IPS-20b (cell line): ENCODE measurements around the gene NAT9.

ENCODE experiments used
- H3K27ac ChIP-seq: one replicate; pipeline ENCODE4 v1.5.1; 2013; ENCODE audit warnings: low read length
- H3K27me3 ChIP-seq: 2 replicates; pipeline ENCODE4 v1.6.1; 2013; ENCODE audit warnings: mild to moderate bottlenecking, low read length, inconsistent platforms; ENCODE audit not compliant: insufficient read depth
- H3K36me3 ChIP-seq: 2 replicates; pipeline ENCODE4 v1.6.1; 2013; ENCODE audit warnings: low read depth, mild to moderate bottlenecking, inconsistent platforms, low read length, moderate library complexity; ENCODE audit not compliant: insufficient read depth
- H3K4me1 ChIP-seq: 2 replicates; pipeline ENCODE4 v1.6.1; 2013; ENCODE audit warnings: mild to moderate bottlenecking, control low read depth, inconsistent platforms, low read length, moderate library complexity; ENCODE audit not compliant: insufficient read depth
- H3K4me3 ChIP-seq: 2 replicates; pipeline ENCODE4 v1.5.1; 2013; ENCODE audit warnings: mild to moderate bottlenecking, low read length, inconsistent platforms
- H3K9ac ChIP-seq: 2 replicates; pipeline ENCODE4 v1.6.1; 2013; ENCODE audit warnings: low read depth, mild to moderate bottlenecking, inconsistent platforms, low read length, moderate library complexity
- H3K9me3 ChIP-seq: 2 replicates; pipeline ENCODE4 v1.6.1; 2013; ENCODE audit warnings: mild to moderate bottlenecking, low read depth, low read length, inconsistent platforms; ENCODE audit not compliant: insufficient read depth

Gene NAT9

GRCh38 chr17:74815067-74815466 lies 38.9 kb upstream of the NAT9 start:
- H3K27ac ChIP-seq, result no peak overlapping the region
- no peaks in the 10 kb centered on the region for H3K9me3 ChIP-seq
- H3K9ac ChIP-seq, result no peak overlapping the region
- H3K27me3 ChIP-seq, result no peaks in the 10 kb centered on the region
- no peak overlapping the region for H3K4me3 ChIP-seq
- peaks cover 7% of the 10 kb centered on the region; the same call in 1 of the 2 replicates for H3K36me3 ChIP-seq
- no peaks in the 10 kb centered on the region for H3K4me1 ChIP-seq

GRCh38 chr17:74814453-74814852 lies 38.3 kb upstream of the NAT9 start:
- Histone ChIP-seq H3K27ac (no peak overlapping the region), H3K27me3 (no peaks in the 10 kb centered on the region), H3K4me1 (no peaks in the 10 kb centered on the region), H3K9me3 (no peaks in the 10 kb centered on the region), H3K4me3 (no peak overlapping the region), H3K36me3 (peaks cover under 1% of the 10 kb centered on the region; the same call in 1 of the 2 replicates), H3K9ac (no peak overlapping the region)

DNA sequence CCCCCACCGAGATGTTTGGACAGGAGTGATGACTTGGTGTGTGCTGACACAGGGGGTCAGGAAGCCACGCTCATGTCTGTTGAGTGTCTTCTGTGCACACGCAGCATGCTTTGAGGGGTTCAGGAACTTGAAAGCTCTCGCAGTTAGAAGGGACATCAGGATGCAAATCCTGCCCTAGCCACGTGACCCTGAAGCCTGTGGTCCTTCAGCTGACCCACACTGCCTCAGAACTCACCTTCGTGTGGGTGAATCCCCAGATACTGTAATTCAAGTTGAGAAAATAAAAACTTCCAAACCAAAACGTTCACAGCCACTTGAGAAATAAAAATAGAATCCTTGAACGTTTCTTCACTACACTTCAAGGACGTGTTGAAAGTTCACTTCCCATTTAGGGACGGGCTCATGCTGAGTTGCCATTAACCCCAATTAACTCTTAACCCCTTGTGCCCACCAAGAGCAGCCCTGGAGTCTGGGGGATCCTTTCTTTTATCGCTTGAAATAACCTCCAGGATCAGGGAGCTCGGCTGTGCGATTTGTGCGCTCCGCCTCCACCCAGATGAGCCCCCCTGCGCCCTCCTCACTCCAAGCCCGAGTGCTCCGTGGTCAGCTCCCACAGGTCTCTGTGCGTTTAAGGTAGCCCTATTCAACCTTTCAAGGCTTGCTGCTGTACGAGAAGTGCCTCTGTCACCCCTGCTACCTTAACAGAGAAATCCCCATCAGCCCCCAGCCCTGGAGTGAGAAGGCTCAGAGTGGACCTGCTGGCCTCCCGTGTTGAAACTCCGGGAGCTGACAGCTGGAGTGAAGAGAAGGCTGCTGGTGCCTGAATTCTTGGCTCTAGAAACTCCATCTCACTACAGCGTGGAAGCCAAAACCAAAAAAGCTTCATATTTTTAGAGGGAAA lies 36.2 kb upstream of the NAT9 start:
- no peaks in the 10 kb centered on the region for H3K27me3 ChIP-seq
- no peak overlapping the region for H3K27ac ChIP-seq
- no peaks in the 10 kb centered on the region for H3K9me3 ChIP-seq
- no peaks in the 10 kb centered on the region for H3K4me1 ChIP-seq
- no peak overlapping the region for H3K4me3 ChIP-seq
- H3K36me3 ChIP-seq, result no peaks in the 10 kb centered on the region; the same call in 1 of the 2 replicates
- H3K9ac ChIP-seq, result no peak overlapping the region

DNA sequence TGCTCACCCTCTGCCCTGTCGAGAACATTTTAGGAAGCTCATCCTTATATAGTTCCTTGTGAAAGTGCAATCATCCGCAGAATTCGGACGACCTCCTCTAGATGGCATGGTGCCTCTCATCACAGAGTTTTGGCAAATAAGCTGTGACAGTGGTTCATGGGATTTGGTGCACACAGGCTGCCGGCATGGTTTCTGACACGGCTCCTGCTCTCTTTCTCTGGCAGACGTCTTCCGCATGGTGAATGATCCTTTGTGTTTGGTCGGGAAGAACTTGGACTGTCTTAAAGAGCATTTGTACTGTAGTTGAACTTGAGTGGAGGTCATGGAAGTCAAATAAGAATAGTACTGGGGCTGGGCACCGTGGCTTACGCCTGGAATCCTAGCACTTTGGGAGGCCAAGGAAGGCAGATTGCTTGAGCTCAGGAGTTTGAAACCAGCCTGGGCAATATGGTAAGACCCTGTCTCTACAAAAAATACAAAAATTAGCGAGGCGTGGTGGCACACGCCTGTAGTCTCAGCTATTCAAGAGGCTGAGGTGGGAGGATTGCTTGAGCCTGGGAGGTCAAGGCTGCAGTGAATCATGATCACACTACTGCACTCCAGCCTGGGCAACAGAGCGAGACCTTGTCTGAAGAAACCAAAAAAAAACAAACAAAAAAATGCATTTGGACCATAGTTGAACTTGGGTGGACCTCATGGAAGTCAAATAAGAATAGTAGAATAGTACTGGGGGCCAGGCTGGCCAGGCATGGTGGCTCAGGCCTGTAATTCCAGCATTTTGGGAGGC lies 34.7 kb upstream of the NAT9 start:
- Histone ChIP-seq H3K4me3 (no peak overlapping the region), H3K9ac (no peak overlapping the region), H3K36me3 (no peaks in the 10 kb centered on the region; the same call in 1 of the 2 replicates), H3K27ac (no peak overlapping the region), H3K4me1 (no peaks in the 10 kb centered on the region), H3K27me3 (no peaks in the 10 kb centered on the region), H3K9me3 (no peaks in the 10 kb centered on the region)

DNA sequence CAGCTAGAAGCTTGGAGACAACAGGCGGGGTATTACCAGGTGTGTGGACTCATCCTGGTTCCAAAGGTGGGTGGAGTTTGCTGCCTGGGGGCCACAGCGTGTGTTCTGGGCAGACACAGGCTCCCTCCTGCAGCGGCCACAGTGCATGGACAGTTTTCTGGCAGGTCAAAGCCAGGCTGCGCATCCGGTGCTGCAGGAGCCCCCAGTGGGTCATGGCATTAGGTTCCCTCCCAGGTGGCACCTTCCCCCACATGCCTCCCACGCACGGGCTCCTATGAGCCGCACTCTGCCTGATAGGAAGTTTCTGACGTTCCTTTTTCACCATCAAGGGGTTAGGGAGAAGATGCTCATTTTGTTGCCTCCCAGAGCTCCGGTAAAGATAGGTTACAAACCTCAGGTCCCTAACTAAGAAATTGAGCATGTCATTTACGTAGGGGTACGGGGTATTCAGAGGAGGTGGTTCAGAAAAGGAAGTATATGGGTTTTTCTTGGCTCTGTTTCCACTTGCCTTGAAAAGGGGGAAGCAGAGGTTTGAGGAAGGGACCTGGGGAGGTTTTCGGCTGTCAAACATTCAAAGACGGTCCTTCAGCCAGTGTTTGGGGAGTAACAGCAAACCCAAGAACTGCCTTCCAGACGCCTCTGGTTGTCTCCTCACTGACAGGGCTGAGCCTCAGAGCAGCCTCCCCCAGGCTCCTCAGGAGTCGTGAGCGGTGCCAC lies 32.7 kb upstream of the NAT9 start:
- H3K27me3 ChIP-seq, result no peaks in the 10 kb centered on the region
- no peaks in the 10 kb centered on the region; the same call in 1 of the 2 replicates for H3K36me3 ChIP-seq
- H3K9me3 ChIP-seq, result no peaks in the 10 kb centered on the region
- no peak overlapping the region for H3K27ac ChIP-seq
- no peak overlapping the region for H3K4me3 ChIP-seq
- H3K9ac ChIP-seq, result no peak overlapping the region; the same call in 1 of the 2 replicates
- no peaks in the 10 kb centered on the region for H3K4me1 ChIP-seq

DNA sequence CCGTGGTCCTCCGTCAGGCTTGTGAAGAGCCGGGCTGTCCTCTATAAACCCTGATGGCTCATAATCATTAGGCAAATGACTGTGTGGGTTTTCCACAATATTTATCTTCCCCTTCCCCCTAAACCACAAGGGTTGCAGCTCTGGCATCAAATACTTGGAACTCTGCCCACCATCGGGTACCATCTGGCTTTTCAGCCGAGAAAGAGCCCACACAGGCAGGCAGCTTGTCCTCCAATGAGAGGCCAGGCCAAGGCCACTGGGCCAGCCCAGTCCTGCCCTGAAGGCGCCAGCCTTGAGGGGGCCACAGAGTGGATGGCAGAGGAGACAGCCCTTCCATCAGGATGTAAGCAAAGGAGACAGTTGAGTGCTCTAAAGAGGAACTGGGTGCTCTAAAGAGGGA lies 31.8 kb upstream of the NAT9 start:
- Histone ChIP-seq H3K27me3 (no peaks in the 10 kb centered on the region), H3K4me3 (no peak overlapping the region), H3K9ac (no peak overlapping the region), H3K36me3 (peaks cover 2% of the 10 kb centered on the region; the same call in 1 of the 2 replicates), H3K4me1 (no peaks in the 10 kb centered on the region), H3K9me3 (no peaks in the 10 kb centered on the region), H3K27ac (no peak overlapping the region)

DNA sequence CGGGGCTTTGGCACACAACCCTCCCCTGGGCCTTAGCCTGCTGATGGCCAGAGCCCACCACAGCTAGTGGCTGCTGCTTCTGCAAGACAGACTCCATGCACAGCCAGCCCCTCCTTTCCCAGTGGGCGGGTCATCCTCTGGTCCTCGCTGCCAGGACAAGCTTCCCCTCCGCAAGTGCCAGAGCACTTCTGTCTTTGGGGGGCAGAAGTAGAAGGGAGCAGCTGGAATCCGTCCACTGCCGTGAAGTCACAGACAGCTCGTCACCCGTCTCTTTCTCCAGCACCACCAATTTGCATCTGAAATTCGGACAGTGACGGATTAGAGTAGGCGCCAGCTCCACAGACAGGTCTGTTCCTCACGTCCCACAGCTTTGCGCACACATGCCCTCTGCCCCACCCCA lies 31.3 kb upstream of the NAT9 start:
- Histone ChIP-seq H3K4me1 (no peaks in the 10 kb centered on the region), H3K9ac (no peak overlapping the region), H3K9me3 (no peaks in the 10 kb centered on the region), H3K36me3 (peaks cover 2% of the 10 kb centered on the region; the same call in 1 of the 2 replicates), H3K27ac (no peak overlapping the region), H3K4me3 (no peak overlapping the region), H3K27me3 (no peaks in the 10 kb centered on the region)

- Histone ChIP-seq H3K9ac (no peak overlapping the region), H3K4me3 (no peak overlapping the region), H3K9me3 (no peaks in the 10 kb centered on the region), H3K36me3 (peaks cover 2% of the 10 kb centered on the region; the same call in 1 of the 2 replicates), H3K4me1 (no peaks in the 10 kb centered on the region), H3K27ac (no peak overlapping the region), H3K27me3 (no peaks in the 10 kb centered on the region)
These were observed 30.2 kb upstream of the NAT9 start for GRCh38 chr17:74806334-74806733.

DNA sequence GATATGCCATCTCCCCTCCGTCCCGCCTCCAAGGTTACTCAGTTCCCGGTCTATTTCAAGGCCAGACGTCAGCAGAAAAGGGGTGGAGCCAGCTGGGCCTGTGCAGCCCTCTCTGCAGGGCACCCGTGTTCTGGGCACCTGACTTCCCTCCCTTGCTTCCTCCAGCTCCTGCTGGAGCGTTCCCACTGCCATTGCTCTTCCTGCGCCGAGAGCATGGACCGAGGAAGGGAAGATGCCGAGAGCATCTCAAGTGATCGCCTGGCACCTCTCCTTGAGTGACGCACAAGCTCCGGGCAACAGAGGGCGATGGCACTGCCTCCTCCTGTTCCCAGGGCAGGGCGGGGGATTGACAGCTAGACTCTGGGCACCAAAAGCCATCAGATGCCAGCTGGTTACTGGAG lies 29.4 kb upstream of the NAT9 start:
- Histone ChIP-seq H3K36me3 (peaks cover 2% of the 10 kb centered on the region; the same call in 1 of the 2 replicates), H3K4me1 (no peaks in the 10 kb centered on the region)

GRCh38 chr17:74804683-74805082 lies 28.5 kb upstream of the NAT9 start:
- no peak overlapping the region for H3K27ac ChIP-seq
- H3K9me3 ChIP-seq, result no peaks in the 10 kb centered on the region
- no peaks in the 10 kb centered on the region for H3K4me1 ChIP-seq
- H3K27me3 ChIP-seq, result no peaks in the 10 kb centered on the region
- H3K36me3 ChIP-seq, result peaks cover 6% of the 10 kb centered on the region
- H3K4me3 ChIP-seq, result no peak overlapping the region
- no peak overlapping the region for H3K9ac ChIP-seq

More for the DNA sequence above, 29.4 kb upstream of the NAT9 start:
- Histone ChIP-seq H3K4me3 (no peak overlapping the region), H3K9me3 (no peaks in the 10 kb centered on the region), H3K9ac (no peak overlapping the region), H3K27ac (no peak overlapping the region), H3K27me3 (no peaks in the 10 kb centered on the region)

DNA sequence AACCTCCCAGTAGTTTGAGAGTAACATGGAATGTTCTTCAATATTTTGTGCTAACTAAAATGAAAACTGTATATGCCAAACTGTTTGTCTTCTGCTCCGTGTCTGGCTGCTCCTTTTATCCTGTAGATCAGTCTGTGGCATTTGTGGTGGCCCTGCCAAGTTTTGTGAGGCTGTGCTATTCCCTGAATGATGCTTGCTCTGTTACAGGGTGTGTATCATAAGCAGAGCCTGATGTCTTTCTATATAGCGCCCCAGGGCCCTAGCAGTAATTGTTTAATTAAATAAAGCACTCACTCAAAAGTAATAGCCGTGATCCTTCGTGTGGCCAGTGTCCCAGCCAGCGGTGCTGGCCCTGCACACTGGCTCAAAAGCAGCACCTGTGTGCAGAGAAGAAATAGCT lies 27.8 kb upstream of the NAT9 start:
- no peak overlapping the region for H3K4me3 ChIP-seq
- H3K9me3 ChIP-seq, result no peaks in the 10 kb centered on the region
- no peaks in the 10 kb centered on the region for H3K27me3 ChIP-seq
- no peak overlapping the region for H3K27ac ChIP-seq
- no peak overlapping the region for H3K9ac ChIP-seq
- no peaks in the 10 kb centered on the region for H3K4me1 ChIP-seq
- peaks cover 13% of the 10 kb centered on the region for H3K36me3 ChIP-seq
